ENCODE measurements around the gene TIMM8B.
"Not testable (repeated sequence)": the region's sequence is repeated elsewhere in the genome, so short reads cannot be mapped to it uniquely, and the experiment has no call there.

Gene TIMM8B

DNA sequence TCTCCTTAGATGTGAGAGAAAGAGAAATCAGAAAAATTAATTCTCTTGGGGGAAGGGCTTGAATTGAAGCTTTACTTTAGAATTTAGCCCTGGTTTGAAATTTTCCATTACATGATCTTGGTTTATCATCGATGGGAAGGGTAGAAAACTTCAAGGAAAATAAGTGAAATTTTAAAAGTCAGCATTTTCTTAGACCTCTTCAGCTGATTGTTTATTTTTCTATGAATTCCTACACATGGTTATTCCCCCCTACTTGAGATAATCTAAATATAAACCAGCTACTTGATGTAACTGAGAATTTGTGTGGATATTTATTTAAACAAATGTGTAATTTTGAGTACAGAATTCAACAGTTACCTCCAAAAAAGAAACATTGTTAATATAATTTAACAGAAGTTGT is 23.6 kb downstream of the TIMM8B start:
- TF ChIP-seq ZFX (IDR thresholded peaks at IDR 0.05): no peak
- TF ChIP-seq, protein P1, sequence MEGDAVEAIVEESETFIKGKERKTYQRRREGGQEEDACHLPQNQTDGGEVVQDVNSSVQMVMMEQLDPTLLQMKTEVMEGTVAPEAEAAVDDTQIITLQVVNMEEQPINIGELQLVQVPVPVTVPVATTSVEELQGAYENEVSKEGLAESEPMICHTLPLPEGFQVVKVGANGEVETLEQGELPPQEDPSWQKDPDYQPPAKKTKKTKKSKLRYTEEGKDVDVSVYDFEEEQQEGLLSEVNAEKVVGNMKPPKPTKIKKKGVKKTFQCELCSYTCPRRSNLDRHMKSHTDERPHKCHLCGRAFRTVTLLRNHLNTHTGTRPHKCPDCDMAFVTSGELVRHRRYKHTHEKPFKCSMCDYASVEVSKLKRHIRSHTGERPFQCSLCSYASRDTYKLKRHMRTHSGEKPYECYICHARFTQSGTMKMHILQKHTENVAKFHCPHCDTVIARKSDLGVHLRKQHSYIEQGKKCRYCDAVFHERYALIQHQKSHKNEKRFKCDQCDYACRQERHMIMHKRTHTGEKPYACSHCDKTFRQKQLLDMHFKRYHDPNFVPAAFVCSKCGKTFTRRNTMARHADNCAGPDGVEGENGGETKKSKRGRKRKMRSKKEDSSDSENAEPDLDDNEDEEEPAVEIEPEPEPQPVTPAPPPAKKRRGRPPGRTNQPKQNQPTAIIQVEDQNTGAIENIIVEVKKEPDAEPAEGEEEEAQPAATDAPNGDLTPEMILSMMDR (conservative IDR thresholded peaks at IDR 0.05): no peak
- H3K27ac ChIP-seq: no peak overlapping the region

DNA sequence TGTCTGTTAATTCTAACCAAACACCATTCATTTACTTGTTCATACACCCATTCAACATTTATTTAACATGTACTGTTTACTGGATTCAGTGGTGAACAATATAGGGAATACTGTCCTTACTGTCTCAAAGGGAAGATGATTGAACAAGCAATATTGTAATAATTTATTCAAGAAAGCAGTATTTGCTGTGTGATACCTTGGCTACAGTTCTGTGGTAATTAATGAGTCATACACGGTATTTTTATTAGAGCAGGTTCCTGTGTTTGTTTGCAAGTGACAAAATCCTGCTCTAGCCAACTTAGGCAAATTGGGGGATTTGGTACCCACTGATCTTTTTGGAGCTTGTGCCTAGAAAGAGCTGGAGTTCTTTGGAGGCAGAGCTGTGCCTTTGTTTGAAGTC is 28.5 kb downstream of the TIMM8B start:
- H3K27ac ChIP-seq: no peak overlapping the region

DNA sequence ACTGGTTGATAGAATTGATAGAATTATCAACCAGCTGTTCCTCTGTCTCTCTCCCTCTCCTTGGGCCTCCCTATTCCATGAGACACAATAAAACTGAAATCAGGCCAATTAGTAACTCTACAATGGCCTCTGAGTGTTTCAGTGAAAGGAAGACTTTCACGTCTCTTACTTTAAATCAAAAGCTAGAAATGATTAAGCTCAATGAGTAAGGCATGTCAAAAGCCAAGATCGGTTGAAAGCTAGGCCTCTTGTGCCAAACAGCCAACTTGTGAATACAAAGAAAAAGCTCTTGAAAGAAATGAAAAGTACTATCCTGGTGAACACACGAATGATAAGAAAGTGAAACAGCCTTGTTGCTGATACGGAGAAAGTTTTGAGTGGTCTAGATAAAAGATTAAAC is 29.4 kb downstream of the TIMM8B start:
- no peak for TF ChIP-seq ZFX (IDR thresholded peaks at IDR 0.05)
- TF ChIP-seq, protein P1 (conservative IDR thresholded peaks at IDR 0.05): no peak
- H3K27ac ChIP-seq: no peak overlapping the region

More for the DNA sequence above, 28.5 kb downstream of the TIMM8B start:
- TF ChIP-seq, protein P1 (conservative IDR thresholded peaks at IDR 0.05): no peak
- no peak for TF ChIP-seq ZFX (IDR thresholded peaks at IDR 0.05)

DNA sequence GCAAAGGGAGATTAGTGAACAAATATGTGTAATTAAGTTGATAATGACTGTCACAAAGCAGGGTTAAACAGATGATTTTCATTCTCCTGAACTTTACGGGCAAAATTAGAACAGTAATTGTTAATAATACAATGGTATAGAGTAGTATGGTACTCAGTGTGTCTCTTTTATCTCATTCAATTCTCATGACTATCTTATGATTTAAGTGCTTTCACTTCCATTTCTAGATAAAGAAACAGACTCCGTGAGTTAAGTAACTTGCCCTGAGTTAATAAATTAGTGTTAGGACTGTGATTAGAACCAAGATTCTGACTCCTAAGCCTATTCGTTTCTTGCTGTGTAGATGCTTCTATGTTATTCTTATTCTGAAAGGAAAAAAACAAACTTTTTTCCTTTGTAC is 34.8 kb downstream of the TIMM8B start:
- H3K27ac ChIP-seq: no peak overlapping the region
- TF ChIP-seq ZFX (IDR thresholded peaks at IDR 0.05): no peak
- TF ChIP-seq, protein P1 (conservative IDR thresholded peaks at IDR 0.05): no peak

DNA sequence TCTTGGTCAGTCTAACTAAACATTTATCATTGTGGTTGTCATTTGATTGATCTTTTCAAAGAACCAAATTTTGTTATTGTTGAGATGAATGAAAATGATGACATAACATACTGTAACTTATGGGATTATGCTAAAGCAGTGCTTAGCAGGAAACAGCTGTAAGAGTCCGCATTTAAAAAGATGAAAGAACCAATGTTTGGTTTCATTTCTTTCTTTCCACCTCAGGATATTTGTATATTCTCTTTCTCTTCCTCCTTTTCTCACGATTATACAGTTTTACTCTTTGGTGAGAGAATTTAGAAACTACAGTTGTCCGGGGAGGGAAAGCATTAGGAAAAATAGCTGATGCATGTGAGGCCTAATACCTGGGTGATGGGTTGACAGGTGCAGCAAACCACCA is 35.8 kb downstream of the TIMM8B start:
- no peak overlapping the region for H3K27ac ChIP-seq
- TF ChIP-seq ZFX (IDR thresholded peaks at IDR 0.05): no peak
- TF ChIP-seq, protein P1 (conservative IDR thresholded peaks at IDR 0.05): no peak

DNA sequence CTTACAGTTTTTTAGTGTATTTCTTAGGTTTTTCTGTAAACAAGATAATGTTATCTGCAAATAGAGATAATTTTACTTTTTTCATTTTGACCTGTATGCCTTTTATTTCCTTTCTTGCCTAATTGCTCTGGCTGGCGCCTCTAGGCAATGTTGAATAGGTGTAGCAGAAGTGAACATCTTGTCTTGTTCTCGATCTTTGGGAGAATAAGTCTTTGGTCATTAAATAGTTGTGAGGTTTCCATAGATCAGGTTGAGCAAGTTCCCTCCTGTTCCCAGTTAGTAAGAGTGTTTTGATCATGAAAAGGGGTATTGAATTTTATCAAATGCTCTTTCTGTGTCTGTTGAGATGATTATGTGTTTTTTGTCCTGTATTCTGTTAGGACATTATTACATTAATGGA is 36.8 kb downstream of the TIMM8B start:
- H3K27ac ChIP-seq: no peak overlapping the region
- TF ChIP-seq ZFX (IDR thresholded peaks at IDR 0.05): no peak
- TF ChIP-seq, protein P1 (conservative IDR thresholded peaks at IDR 0.05): no peak

DNA sequence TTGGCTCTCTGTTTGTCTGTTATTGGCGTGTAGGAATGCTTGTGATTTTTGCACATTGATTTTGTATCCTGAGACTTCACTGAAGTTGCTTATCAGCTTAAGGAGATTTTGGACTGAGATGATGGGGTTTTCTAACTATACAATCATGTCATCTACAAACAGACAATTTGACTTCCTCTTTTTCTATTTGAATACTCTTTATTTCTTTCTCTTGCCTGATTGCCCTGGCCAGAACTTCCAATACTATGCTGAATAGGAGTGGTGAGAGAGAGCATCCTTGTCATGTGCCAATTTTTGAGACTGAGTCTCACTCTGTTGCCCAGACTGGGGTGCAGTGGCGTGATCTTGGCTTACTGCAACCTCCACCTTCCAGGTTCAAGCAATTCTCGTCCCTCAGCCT is 38.3 kb downstream of the TIMM8B start:
- not testable (repeated sequence) for H3K27ac ChIP-seq

DNA sequence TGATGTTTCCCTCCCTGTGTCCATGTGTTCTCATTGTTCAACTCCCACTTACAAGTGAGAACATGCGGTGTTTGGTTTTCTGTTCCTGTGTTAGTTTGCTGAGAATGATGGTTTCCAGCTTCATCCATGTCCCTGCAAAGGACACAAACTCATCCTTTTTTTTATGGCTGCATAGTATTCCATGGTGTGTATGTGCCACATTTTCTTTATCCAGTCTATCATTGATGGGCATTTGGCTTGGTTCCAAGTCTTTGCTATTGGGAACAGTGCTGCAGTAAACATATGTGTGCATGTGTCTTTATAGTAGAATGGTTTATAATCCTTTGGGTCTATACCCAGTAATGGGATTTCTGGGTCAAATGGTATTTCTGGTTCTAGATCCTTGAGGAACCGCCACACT is 39.9 kb downstream of the TIMM8B start:
- not testable (repeated sequence) for H3K27ac ChIP-seq

DNA sequence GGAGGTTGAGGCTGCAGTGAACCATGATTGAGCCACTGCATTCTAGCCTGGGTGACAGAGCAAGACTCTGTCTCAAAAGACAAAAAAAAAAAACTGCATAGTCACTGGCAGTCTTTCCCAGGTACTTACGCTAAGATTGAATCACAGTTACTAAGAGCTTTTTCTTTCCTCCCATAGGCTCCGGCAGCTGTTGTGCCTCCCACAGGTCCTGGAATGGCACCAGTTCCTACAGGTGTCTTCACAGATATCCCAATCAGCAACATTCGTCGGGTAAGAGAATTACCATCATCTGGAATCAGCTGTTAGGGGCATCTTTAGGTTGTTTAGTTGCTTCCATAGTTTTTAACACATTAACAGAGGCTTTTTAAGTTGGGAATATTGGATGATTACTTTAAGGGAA is 41.6 kb downstream of the TIMM8B start:
- H3K27ac ChIP-seq: no peak overlapping the region
- TF ChIP-seq, protein P1 (conservative IDR thresholded peaks at IDR 0.05): no peak
- no peak for TF ChIP-seq ZFX (IDR thresholded peaks at IDR 0.05)
